ENCODE data around the gene GPR137. TPM values are rescaled to one million over a fixed set of nuclear protein-coding genes. Genes with fewer than 3 reads are reported as not detected.

Gene GPR137
- total and polyA plus RNA-seq, 9 of the 15 experiments (the other 6 are each of a cell fraction or from before 2014, with no cell fraction given) = 0.32 to 26.7 (median 10.7) TPM

GRCh38 chr11:64269540-64270220 lies 16.0 kb upstream of the GPR137 start (continued):
- TF ChIP-seq ZNF518B (CRISPR knock-in tag; IDR thresholded peaks at IDR 0.05) (no peak), FOXP1 (CRISPR knock-in tag; IDR thresholded peaks at IDR 0.05) (no peak), SRSF1 (IDR thresholded peaks at IDR 0.05; ENCODE audit: low read depth, low read length) (peak; percentile 76; the same call in 1 of the 2 replicates), CBX8 (IDR thresholded peaks at IDR 0.05; ENCODE audit: borderline replicate concordance, extremely low read depth, low read depth, low read length, poor library complexity, severe bottlenecking) (no peak), TSC22D4 (tag; IDR thresholded peaks at IDR 0.05) (no peak), EGR1 (conservative IDR thresholded peaks at IDR 0.05) (peak; percentile 86), LCOR (CRISPR knock-in tag; IDR thresholded peaks at IDR 0.05) (peak; percentile 94), BACH1 (tag; IDR thresholded peaks at IDR 0.05) (no peak), STAT6 (CRISPR knock-in tag; IDR thresholded peaks at IDR 0.05) (no peak), TCFL5 (CRISPR knock-in tag; conservative IDR thresholded peaks at IDR 0.05) (no peak), GTF2E2 (tag; IDR thresholded peaks at IDR 0.05) (peak; percentile 90; the same call in 1 of the 2 replicates), HMGXB4 (CRISPR knock-in tag; IDR thresholded peaks at IDR 0.05) (no peak), XRCC4 (IDR thresholded peaks at IDR 0.05; ENCODE audit: extremely low read depth, insufficient read depth, insufficient read length) (no peak), ZNF311 (CRISPR knock-in tag; IDR thresholded peaks at IDR 0.05) (no peak), NFYB (IDR thresholded peaks at IDR 0.05; ENCODE audit: extremely low read depth, insufficient read length) (no peak), EP300 (IDR thresholded peaks at IDR 0.05; ENCODE audit: low read length) (peak; percentile 26; the same call in 1 of the 2 replicates), POLR2G (IDR thresholded peaks at IDR 0.05; ENCODE audit: low read depth, low read length) (peak; percentile 91), ZBTB34 (CRISPR knock-in tag; IDR thresholded peaks at IDR 0.05) (no peak), FOXJ3 (CRISPR knock-in tag; IDR thresholded peaks at IDR 0.05) (no peak)
